8988T (cell line): ENCODE measurements around the gene YRDC.

Experiments
- DNase-seq: peaks from one replicate; pipeline ENCODE4 v3.0.0; 2011

The YRDC gene

DNA sequence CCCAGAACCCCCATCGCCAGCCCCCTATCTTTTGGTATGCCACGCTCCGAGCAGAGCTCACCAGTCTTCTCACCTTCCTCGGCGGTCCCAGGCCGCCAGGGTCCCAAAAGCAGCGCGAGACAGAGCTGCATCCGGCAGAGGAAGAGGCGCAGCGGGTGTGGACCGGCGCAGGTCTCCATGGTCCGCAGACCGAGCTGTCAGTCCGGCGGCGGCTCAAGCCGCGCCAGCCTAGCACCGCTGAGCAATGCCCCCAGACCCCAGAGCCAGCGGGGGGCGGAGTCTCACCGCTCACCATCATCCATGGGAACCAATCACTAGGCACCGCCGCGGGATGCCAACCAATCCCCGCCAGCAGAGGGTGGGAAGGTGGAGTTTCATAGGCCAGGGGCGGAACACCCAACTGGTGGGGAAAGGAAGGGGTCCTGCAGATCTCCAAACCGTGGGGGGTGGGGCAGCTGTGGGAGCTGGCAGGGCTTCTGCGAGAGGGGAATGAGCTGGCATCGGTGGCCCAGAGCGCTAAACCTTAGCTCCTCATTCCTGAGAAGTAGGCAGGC, 43.0 kb downstream of the YRDC start, which contains the start of gene EPHA10:
Gene EPHA10, minus strand, starts transcription at position 233 of the 554 bp plus-strand sequence. Its CDS starts 54 bp downstream, at position 179.
- no peak for DNase-seq

DNA sequence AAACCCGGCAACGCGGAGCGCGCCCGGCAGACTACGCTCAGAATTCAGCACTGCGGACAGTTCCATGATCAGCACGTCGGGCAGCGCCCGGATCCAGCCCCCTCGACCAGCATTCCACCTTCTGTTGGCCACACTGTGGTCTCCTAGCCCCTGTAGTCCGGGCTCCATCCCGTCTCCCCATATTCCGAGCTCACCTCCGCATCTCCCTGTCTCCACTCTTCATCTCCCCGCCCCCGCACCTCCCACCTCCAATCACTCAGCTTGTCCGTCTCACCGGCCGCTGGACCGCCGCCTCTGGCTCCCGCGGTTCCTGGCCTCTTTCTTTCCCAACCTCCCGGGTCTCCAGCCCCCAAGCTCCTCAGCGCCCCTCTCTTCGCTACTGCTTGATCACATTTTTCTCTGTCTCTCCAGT, 43.6 kb downstream of the YRDC start:
- no peak for DNase-seq

DNA sequence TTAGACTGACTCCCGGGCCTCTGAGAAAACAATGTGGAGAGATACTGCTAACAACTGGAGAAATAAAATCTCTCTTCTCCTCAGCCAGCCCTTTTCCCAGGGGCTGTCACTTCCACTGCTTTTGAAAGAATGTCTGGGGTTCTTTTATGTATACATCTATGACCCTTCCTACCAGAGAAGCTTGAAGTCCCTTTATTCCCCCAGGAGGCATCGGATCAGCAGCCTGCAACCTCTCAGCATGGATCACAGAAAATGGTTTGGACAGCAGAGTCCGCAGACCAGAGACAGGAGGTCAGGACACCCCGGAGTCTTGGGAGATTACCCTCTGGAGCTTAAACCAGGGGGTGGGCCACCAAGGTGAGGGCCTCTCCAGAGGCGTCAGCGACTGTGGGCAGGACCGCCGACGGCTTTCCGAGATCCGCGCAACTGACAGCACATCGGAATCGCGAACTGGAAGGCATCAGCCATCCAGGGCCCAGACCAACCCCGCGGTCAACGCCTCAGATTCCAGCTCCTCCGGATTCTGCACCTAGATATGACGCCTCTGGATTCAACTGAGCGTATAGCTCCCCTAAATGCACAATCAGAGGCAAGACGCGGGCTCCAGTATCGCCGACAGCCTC, 44.1 kb downstream of the YRDC start:
- no peak for DNase-seq

DNA sequence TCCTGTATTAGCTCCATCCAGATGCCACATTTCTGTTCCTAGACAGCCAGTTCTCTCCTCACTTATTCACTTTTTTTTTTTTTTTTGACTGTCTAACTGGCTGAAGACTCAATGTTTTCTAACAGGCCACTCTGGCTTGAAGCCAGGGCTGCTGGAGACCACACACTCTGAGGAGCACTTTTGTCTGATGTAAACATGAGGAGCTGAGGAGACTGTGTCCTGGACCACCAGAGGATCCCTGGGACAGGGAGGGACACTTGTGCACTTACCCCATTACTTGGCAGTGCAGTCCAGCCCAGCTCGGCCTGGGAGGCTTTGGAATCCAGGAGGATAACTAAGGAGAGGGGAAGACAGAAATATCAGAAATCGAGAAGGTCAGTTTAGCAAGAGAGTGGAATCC, 45.5 kb downstream of the YRDC start:
- no peak for DNase-seq

DNA sequence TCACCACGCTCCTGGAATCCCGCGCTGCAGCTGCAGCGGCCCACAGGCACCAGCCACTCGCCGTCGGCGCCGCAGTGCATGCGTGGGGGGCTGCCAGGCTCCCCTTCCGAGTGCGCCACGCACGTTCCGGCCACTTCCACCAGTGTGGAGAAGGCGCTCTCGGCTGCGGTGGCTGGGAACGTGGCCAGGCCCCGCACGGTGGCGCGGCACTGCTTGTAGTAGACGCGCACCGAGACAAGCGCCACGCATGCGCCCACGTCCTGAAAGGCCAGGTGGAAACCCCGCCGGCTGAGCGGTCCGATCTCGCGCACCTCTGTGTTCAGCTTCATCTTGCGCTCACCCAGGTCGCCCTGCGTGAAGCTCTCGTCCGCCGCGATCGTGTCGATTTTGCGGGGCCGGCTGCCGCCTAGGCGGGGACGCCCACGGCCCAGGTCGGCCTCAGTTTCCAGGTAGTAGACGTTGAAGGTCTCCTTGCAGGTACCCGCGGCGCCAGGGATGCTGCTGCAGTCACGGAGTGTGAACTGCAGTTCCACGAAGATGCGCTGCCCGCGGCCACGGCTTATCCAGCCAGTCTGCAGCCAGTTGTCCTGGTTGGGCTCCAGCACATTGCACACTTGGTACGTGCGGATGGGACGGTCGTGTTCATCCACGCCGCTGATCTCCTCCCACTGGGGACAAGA, 46.5 kb downstream of the YRDC start:
- DNase-seq = no peak

DNA sequence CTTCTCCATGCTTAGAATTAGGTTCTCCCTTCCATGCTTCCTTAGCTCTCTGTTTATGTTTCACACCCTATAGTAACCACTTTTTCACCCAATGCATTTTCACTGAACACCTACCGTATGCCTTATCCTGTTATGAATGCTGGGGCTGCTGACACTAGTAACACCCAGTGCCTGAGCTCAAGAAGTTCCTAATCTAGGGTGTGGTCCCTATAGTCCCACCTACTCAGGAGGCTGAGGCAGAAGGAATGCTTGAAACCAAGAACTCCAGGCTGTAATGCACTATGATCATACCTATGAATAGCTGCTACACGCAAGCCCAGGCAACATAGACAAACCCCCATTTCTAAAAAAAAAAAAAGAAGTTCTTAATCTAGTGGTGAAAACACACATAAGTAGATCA, 48.6 kb downstream of the YRDC start:
- DNase-seq = no peak

DNA sequence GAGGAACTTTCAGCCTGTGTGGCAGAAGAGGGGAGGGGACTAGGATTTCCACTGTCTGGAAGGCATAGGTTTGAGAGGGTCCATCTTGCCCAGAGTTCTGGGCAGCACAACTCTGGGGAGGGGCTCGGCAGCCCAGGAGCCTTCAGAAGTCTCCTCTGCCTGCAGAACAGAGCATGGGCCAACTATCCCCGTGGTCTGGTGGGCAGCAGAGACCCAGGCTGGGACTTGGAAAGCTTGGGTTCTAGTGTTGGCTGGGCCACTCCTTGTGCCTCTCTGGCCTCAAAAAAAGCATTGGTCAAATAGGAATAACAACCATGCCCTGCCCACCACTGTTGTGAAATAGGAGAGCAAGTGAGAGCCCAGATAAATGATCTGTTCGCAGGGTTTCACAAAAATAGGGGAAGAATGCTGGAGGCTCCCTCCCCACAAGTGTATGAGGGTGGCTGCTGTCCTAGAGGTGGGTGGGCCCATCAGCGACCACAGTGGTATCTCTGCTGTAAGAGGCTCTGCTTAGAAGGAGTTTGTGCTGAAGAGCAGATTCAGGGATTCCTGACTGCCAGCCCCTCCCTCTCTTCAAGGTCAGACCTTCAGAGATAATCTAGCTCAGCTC, 52.0 kb downstream of the YRDC start:
- DNase-seq = no peak

DNA sequence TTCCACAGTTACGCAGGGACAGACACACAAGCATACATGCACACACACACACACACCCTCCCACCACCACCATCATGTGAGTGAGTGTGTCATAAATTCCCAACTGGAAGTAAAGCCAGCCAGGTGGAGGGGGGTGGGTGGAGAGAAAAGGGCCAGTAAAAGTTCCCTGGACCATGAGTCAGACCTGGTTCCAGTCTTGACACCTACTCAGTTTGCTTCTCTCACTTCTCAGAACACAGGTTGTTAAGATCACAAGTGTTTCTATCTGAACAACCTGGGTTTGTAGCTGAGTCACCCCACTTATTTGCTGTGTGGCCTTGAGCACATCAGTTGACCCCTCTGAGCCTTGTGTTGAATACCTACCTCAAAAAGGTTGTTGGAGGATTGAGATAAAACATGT, 52.7 kb downstream of the YRDC start:
- no peak for DNase-seq

DNA sequence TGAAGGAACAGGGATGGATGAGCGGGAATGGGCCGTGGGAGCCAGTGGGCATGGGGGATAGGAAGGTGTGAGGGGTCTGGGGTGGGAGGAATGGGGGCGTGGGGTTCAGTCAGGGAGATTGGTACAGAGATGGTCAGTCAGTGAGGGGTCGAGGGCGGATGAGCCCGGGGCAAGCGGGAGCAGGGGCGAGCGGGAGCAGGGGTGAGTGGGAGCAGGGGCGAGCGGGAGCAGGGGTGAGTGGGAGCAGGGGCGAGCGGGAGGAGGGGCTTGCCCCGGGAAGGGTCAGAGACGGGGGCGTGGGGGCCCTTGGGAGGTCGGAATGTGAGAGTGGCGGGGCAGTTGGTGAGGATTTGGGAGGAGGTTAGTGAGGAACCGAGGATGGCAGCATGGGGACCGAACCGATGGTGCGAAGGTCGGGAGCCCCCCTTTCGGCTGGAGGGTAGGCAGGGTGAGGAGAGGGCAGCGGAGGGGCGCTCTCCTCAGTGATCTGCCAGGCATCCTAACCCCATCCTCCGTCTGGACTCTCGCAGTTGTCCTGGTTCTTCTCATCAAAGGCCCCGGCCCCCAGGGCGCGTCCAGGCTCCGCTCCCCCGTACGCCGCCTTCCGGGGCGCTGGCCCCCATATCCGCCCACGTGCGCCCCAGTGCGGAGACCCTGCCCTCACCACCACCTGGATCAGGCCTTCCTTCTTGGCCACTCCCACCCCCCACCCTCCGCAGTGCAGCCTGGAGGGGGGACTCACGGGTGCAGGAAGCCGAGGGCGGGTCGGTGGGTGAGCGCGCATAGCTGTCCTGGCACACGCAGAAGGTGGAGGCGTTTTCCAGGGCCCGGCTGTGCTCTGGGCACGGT, 54.3 kb downstream of the YRDC start:
- DNase-seq = no peak
